ENCODE results near the gene YPEL2. TPM values are rescaled to one million over a fixed set of nuclear protein-coding genes. Genes with fewer than 3 reads are reported as not detected.

The YPEL2 gene
- total and polyA plus RNA-seq, 2 of the 13 experiments (the other 11 are each of a cell fraction or from before 2014, with no cell fraction given): 8.5 to 21.1 TPM

- TF ChIP-seq ZNF740 (CRISPR knock-in tag; IDR thresholded peaks at IDR 0.05) (no peak), KLF6 (CRISPR knock-in tag; IDR thresholded peaks at IDR 0.05) (no peak), SOX6 (IDR thresholded peaks at IDR 0.05) (no peak), SOX6 (CRISPR knock-in tag; IDR thresholded peaks at IDR 0.05) (peak; percentile 62; the same call in 1 of the 2 replicates), HNF4G (IDR thresholded peaks at IDR 0.05; ENCODE audit: borderline replicate concordance, low read depth, low read length) (peak; percentile 52), HNF4G (CRISPR knock-in tag; IDR thresholded peaks at IDR 0.05; ENCODE audit: borderline replicate concordance, low read depth) (no peak), CREM (IDR thresholded peaks at IDR 0.05) (peak; percentile 40), CREM (CRISPR knock-in tag; IDR thresholded peaks at IDR 0.05) (no peak), ZNF232 (CRISPR knock-in tag; IDR thresholded peaks at IDR 0.05; ENCODE audit: borderline replicate concordance) (no peak), ASH2L (IDR thresholded peaks at IDR 0.05; ENCODE audit: insufficient read length, low read depth, low read length) (peak; percentile 28), ZNF549 (CRISPR knock-in tag; IDR thresholded peaks at IDR 0.05) (no peak), ZSCAN29 (CRISPR knock-in tag; conservative IDR thresholded peaks at IDR 0.05) (no peak), PBX3 (CRISPR knock-in tag; IDR thresholded peaks at IDR 0.05; ENCODE audit: borderline replicate concordance) (no peak), NCOR1 (IDR thresholded peaks at IDR 0.05; ENCODE audit: borderline replicate concordance, low read length) (peak; percentile 61; the same call in 1 of the 2 replicates), ZNF598 (CRISPR knock-in tag; IDR thresholded peaks at IDR 0.05; ENCODE audit: borderline replicate concordance) (no peak), PITX1 (CRISPR knock-in tag; IDR thresholded peaks at IDR 0.05) (0 out of 2 replicates have a peak, but pooled peaks have one; percentile 54), ZNF383 (CRISPR knock-in tag; IDR thresholded peaks at IDR 0.05; ENCODE audit: borderline replicate concordance) (no peak), NFYC (CRISPR knock-in tag; IDR thresholded peaks at IDR 0.05) (0 out of 2 replicates have a peak, but pooled peaks have one; percentile 5), RERE (CRISPR knock-in tag; IDR thresholded peaks at IDR 0.05; ENCODE audit: low read depth) (0 out of 2 replicates have a peak, but pooled peaks have one; percentile 25), BCL6 (CRISPR knock-in tag; IDR thresholded peaks at IDR 0.05) (peak; percentile 37; the same call in 1 of the 2 replicates), IRF2 (CRISPR knock-in tag; IDR thresholded peaks at IDR 0.05) (peak; percentile 64; the same call in 1 of the 2 replicates), ATF1 (CRISPR knock-in tag; IDR thresholded peaks at IDR 0.05) (peak; percentile 46; the same call in 1 of the 2 replicates), TCF7 (IDR thresholded peaks at IDR 0.05; ENCODE audit: low read depth) (0 out of 2 replicates have a peak, but pooled peaks have one; percentile 21), PHF8 (CRISPR knock-in tag; IDR thresholded peaks at IDR 0.05) (no peak)
Measured at GRCh38 chr17:59401725-59402124, 70.3 kb downstream of the YPEL2 start (continued).
